HG03108 (cell line): ENCODE results near the gene EIF3K.
"Not testable (repeated sequence)": the region's sequence is repeated elsewhere in the genome, so short reads cannot be mapped to it uniquely, and the experiment has no call there.

ENCODE experiments used
- ATAC-seq: cut with Tn5 transposase; IDR thresholded peaks from one replicate; pipeline ENCODE4 v1.9.1; 2021; ENCODE audit warnings: moderate library complexity; ENCODE audit not compliant: unreplicated experiment

EIF3K gene

DNA sequence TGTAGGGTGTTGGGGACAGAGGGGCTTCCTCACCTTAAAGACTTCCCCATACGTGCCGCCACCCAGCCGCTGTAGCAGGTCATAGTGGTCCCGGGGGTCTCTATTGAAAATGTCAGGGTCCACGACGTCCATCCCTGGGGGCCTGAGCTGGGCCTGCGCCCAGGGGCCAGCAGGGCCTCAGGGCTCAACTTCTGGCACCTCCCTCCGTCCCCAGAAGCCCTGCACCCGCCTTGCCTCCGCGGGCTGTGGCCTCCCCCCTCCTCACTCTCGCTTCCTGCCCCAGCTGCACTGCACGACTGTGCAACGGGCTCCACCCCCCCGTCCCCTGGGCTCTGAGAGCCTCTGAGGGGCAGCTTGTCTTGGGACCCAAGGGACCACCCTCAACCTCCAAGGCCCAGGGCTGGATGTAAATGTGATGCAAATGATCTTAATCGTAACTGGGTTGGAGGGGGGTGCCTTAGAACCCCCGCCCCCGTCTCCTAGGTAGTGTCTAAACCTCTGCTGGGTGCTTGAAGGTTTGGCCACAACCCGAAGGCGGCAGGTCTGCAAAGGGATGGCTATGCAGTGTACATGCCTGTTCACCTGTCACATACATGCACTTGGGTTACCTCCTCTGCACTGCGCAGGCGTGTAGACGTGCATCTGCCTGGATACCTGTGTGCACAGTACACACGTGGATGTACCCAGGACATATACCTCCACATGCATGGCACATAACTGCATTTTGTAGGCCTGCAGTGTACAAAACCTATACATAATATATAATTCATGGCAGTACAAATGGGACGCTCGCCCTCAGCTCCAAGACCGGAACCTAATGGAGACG lies 1.0 kb upstream of the EIF3K start, which contains the start of gene MAP4K1:
Gene MAP4K1 (minus strand): TSS at position 190 of the 826 bp plus-strand sequence. CDS start 58 bp downstream, at position 132.
- peak; percentile 61 for ATAC-seq

DNA sequence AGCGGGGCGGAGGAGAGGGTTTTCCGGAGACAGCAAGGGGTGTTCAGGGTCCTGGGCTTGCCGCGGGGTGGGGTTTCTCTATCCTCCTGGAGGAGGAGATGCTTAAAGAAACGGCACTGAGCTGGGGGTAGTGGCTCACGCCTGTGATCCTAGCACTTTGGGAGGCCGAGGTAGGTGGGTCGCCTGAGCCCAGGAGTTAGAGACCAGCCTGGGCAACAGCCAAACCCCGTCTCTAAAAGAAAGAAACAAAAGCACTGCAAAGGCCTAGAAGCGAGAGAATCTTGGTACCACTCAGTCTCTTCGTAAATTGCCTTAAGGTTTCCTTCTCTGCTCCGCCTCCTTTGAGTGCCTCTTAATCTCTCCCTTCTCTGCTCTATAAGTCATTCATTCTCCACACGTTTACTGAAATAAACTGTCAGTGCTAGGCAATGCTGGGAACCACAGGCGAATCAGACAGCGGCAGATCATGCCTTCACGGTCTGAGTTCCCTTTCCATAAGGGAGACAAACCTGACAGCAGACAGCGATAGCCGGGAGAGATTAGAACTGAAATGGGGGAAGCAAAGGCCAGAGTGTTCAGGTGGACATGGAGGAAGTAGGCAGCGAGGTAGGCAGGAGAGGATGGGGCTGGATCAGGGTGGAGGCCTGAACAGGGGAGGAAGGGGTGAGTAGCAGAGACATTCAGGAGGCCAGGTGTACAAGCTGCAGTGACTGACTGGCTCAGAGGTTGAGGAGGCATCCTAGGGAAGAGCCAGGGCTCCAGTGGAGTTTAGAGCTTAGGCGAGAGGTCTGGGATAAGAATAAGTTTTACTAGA lies 580 bp downstream of the EIF3K start:
- ATAC-seq = no peak

DNA sequence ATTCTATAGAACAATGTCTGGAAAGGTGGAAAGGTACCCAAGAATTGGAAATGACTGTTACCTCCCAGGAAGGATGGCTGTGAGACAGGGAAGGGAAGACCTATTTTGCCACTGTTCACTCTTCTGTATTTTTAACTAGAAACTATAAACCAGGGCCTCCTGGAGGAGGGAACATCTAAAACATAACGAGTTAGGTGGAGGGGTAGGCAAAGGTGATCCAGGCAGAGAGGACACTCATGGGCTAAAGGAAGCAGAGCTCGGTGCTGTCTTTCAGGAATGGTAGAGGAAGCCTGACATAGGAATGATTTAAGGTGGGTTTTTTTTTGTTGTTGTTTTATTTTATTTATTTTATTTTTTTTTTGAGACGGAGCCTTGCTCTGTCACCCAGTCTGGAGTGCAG lies 5.8 kb downstream of the EIF3K start:
- ATAC-seq = no peak

DNA sequence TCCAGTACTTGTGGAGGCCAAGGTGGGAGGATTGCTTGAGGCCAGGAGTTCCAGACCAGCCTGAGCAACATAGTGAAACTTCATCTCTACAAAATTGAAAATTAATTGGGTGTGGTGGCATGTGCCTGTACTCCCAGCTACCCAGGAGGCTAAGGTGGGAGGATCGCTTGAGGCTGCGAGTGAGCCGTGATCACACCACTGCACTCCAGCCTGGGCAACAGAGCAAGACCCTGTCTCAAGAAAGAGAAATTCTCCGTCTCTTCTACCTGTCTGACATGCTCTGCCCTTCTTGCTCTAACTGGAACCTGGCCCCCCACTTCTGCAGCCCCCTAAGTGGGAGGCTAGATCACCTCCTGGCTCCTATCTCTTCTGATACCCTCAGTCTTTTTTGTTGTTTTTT lies 7.4 kb downstream of the EIF3K start:
- no peak for ATAC-seq

DNA sequence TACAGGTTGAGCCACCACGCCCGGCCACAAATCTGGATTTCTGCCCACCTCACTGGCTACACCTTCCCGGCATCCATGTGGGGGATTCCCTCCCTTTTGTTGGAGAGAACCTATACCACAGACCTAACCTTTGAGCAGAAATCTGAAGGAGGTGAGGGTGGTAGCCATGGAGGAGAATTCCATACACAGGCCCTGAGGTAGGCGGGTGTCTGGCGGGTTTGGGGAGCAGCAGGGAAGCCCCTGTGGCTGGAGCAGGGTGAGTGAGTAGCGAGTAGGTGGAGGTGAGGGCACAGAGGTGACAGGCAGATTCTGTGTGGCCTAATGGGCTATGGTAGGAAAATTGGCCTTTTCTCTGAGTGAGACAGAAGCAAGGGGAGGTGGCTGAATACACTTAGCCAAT lies 10.6 kb downstream of the EIF3K start:
- no peak for ATAC-seq

DNA sequence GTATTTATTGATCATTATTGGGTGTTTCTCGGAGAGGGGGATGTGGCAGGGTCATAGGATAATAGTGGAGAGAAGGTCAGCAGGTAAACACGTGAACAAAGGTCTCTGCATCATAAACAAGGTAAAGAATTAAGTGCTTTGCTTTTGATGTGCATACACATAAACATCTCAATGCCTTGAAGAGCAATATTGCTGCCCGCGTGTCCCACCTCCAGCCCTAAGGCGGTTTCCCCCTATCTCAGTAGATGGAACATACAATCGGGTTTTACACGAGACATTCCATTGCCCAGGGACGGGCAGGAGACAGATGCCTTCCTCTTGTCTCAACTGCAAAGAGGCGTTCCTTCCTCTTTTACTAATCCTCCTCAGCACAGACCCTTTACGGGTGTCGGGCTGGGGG lies 12.3 kb downstream of the EIF3K start:
- not testable (repeated sequence) for ATAC-seq

DNA sequence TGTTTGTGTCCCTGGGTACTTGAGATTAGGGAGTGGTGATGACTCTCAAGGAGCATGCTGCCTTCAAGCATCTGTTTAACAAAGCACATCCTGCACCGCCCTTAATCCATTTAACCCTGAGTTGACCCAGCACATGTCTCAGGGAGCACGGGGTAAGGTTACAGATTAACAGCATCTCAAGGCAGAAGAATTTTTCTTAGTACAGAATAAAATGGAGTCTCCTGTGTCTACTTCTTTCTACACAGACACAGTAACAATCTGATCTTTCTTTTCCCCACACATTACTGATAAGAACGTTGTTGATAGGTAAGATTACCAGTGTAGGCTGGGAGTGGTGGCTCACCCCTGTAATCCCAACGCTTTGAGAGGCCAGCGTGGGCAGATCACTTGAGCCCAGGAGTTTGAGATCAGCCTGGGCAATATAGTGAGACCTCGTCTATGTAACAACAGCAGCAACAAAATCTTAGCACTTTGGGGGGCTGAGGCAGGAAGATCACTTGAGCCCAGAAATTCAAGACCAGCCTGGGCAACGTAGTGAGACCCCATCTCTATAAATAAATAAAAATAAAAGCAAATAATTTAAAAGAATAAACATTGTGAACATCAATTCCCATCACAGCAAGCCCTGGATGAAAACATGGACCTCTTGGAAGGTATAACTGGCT lies 13.0 kb downstream of the EIF3K start:
- ATAC-seq = not testable (repeated sequence)

DNA sequence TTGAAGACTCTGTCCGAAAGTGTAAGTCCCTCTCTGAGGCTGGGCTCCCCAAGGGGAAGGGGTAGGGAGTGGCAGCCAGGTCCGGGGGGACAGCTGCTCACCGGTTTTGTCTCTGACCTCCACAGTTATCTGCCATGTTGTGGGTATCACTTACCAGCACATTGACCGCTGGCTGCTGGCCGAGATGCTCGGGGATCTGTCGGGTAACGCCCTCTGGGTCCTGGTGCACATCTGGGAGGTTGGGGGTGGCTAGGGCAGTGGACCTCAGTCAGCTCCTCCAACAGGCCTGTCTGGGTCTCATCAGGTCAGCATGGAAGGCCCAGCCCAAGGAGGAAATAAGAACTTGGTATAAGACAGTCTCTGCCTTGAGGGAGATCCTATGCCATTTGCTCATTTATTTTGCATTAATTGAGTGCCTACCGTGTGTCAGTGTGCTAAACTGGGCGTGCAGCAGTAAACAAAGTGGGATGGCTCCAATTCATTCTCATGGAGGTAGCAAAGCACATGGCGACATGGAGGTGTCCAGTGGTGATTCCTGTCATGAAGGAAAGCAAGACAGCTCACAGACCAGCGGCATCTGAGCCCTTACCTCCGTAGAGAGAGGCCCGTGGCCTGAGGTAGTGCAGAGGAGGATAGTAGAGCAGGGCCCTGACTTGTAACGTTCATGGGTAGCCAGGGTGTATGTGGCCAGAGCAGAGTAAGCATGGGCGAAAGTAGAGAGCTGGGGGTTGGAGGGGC lies 13.7 kb downstream of the EIF3K start:
- no peak for ATAC-seq

DNA sequence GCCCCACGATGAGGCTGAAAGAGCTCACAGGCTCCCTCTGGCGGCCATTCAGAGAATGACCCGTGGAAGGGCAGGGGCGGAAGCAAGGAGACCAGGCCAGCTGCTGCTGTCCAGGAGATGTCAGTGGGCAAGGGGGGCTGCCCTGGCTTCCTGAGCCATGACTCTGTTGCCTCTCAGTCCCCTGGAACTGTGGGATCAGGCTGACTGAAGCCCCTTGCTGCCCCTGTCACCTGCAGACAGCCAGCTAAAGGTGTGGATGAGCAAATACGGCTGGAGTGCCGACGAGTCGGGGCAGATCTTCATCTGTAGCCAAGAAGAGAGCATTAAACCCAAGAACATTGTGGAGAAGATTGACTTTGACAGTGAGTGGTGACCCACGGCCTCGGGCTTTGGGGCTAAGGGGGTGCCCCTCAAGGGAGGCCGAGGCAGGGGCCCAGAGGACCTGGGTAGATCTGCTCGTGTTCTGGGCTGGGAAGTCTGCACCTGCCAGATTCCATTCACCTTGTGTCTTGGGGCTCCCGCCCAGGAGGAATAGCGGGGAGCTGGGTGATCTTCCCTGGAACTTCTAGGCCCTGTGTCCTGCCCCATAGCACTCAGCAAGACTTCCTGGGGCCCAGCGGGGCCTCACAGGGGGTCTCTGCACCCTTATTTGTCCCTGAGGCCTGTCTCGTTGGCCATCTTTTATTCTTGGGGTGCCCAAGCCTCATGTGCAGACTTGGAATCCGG lies 15.9 kb downstream of the EIF3K start:
- ATAC-seq = no peak

DNA sequence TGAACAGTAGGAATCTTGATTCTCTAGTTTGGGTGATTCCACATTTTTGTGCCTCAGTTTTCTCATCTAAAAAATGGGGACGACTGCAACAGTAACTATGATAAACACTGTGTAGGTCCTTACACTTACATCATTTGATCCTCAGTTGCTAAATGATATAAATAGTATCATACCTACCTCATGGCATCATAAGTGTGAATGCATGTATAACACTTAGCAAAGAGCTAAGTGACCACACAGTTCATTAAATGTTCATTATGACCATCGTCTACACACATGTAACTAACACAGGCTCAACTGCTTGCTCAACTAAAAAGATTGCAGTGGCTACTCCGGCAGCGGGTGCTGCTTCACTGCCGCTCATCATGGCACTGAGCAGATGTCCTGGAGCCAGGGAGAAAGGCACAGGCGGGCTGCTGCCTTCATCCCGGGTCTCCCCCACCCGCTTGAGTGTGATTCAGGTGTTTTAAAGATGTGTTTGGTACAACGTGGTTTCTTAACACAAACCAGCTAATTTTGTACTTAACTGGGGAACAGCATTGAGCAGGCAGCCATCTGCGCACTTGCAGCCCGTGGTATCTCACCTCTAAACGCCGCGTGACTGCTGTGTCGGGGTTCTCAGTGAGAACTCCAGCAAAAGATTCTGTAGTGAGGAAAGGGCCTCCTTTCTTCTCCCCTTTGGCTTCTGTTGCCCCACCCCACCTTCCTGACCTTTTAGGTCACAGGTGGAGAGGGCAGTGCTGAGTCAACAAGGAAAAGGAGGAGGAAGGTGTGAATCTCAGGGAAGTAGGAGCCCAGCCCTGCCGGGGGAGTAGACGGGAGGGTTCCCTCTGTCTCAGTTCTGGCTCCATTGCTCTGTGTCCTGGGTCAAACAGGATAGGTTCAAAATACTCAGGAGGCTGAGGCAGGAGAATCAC lies 16.8 kb downstream of the EIF3K start:
- no peak for ATAC-seq

DNA sequence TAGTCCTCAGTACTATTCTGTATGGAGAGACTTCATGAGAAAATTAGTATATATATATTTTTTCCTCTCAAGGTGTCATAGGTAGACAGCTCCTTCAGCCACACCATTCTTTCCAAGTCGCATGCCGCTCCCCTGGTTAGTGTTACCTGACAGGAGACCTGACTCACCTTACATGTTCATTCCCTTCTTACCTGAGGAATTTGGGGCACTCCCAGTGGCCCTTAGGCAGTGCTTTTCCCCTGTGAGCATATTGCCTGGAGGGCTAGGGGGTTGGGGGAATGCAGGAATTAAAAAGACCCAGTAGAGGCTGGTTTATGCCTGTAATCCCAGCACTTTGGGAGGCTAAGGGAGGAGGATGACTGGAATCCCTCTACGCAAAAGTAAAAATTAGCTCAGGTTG lies 19.5 kb downstream of the EIF3K start:
- ATAC-seq = no peak

DNA sequence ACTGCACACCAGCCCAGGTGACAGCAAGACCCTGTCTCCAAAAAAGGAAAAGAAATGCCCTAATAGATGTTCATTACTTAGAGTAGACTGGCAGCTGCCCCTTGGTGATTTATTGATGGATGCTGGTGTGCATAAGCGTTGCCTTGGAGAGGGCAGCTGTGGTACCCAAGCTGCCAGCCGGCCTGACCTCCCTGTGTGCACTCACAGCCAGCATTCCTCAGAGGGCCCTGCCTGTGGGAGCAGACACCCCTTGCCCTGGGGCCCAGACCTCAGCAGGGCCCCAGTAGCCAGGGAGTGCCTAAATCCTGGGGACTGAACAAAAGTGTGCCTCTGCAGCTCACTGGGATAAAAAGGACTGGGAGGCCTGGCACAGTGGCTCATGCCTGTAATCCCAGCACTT lies 20.7 kb downstream of the EIF3K start:
- no peak for ATAC-seq

DNA sequence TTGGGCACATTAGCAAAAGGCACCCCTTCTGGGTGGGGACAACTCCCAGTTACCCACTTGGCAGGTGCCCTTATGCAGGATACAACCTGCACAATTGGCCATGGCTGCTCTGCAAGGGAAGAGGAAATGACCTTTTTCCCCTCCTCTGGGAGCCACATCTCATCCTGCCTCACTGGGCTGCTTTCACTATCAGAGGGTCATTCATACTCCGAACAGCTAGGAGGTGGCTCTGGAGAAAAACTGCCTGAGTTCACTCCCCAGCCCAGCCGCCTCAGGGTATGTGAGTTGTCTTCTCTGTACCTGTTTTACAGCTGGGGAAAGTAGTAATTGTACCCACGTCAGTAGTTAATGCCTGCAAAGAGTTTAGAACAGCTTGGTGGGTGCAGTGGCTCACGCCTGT lies 21.4 kb downstream of the EIF3K start:
- no peak for ATAC-seq

DNA sequence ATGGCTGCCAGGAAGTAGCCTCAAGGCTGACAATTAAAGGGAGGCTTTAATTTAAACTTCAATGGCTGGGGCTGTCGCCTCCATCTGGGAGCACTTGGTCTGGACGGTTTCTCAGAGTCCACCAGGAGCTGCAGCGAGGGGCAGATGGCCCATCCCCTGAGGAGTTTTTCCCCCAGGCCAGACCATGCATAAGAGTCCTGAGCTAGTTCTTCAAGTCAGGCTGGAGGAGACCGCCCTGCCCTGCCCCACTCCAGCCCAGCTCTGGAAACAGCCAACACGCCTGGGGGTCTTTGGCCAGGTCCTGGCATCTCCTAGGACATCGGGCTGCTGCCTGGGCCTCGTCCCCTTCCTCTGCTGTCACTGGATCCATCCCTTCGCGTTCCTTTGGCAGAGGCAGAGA lies 23.2 kb downstream of the EIF3K start:
- ATAC-seq = no peak

DNA sequence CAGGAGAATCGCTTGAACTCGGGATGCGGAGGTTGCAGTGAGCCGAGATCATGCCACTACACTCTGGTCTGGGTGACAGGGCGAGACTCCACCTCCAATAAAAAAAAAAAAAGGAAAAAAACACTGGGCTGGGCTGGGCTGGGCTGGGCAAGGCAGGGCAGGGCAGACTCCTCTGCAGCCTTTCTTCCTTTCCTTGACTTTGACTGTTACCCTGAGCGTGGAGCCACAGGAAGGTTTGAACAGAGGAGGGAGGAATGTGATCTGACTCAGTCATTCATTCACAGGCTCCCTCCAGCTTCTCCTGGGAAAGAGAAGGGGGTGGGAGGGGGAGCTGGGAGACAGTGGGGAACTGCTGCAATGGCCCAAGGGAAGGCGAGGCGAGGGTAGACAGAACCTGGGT lies 25.7 kb downstream of the EIF3K start:
- no peak for ATAC-seq

DNA sequence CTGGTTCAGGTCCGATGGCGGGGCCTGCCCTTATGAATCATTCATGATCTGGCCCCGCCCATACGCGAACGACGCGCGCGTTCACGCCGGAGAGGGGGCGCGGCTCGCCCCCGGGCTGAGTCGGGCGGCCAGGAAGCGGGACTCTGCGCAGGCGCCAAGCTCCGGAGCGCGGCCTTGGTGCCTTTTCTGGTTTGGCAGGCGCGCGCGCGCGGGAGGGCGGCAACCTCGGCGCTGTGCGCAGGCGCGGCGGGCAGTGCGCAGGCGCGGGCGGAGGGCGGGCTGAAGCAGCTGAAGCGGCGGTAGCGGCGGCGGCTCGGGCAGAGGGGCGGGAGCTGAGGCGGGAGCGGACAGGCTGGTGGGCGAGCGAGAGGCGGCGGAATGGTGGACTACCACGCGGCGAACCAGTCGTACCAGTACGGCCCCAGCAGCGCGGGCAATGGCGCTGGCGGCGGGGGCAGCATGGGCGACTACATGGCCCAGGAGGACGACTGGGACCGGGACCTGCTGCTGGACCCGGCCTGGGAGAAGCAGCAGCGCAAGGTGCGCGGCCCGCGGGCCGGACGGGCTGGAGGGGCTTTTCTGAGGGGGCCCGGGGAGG lies 28.5 kb downstream of the EIF3K start, which contains the start of gene ACTN4:
Gene ACTN4 (plus strand): TSS at position 282 of the 598 bp plus-strand sequence. CDS start 97 bp downstream, at position 379.
- peak; percentile 79 for ATAC-seq

DNA sequence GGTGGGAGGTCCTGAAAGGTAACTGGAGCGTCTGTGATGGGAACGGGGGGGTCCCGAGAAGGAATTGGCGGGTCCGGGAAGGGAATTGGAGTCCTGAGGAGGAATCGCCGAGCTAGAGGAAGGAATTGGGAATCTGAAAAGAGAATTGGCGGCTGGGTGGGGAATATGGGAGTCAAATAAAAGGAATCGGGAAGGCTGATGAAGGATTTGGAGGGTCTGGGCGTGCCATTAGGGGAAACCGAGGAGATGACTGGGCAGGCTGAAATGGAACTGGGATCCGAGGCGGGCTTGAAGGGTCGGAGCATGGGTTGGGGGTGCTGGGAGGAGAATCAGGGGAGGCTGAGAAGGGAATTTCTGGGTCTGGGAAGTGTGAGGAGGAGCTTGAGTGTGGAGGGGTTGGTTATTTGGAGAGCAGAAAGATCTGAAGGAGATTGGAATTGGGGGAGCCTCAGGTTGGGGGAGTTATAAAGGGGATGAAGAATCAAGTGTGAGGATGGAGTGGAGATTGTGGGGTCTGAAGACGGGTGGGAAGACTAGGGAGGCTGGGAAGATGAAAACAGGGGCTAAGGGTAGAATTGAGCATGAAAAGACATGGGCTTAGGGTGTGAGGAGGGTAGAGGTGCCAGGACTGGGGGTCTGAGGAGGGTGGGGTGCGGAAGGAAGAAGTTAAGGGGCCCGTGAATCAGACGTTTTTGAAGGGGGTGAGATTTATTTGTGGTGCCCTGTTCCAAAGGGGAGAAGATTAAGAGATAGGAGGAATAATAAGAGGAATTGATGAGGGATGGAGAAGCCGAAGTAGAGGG lies 29.2 kb downstream of the EIF3K start:
- ATAC-seq = no peak

DNA sequence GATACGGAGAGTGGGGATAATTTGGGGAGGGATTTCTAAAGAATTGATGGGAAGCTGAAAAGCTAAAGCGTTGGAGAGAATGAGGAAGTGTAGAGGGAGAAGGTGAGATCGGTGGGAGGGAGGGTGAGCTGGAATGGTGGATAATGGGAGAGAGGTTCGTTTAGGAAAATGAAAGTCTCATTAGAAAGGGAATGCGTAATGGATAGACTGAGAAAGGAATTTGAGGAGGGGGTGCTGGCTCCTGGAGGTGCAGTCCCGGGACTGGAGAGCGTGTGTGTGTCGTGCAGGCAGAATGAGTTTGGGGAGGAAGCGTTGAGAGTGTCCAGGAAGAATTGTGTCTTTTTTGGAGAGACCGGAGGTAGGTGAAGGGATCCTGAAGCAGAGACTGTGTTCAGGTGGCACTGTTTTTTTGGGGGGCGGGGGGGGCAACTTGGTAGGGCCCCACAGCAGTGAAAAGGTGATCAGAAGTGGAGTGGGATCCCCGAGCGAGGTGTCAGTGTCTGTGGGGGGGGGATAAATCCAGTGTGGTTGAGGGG lies 29.8 kb downstream of the EIF3K start:
- ATAC-seq = no peak
